GDM1 (cell line): ENCODE measurements around the gene RBMY1J.
"Not testable (repeated sequence)": the region's sequence is repeated elsewhere in the genome, so short reads cannot be mapped to it uniquely, and the experiment has no call there.

Experiments used
- DNase-seq: peaks from one replicate; lab custom pipeline; 2025; lab: John Stamatoyannopoulos, UW

The RBMY1J gene

DNA sequence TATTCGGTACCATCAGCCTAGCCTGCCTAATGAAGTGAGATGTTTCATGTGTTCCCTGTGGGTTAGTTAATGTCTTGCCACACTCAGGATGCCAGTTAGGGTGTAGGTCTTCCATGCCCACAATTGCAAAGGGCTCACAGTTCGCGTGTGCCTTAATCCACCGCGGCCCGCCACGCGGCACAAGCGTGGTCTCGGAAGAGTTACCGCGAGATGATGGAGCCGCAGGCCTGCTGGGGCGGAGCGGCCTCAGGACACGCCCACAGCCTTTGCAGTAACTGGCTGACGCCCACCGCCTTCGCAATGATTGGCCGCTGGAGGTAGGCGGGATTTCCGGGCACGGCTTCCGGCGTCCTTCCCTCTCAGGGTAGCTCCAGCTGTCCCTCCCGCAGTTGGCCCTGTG, at the start of gene RBMY1J:
RBMY1J (plus strand) TSS at position 301 of the 400 bp plus-strand sequence. CDS start 2,038 bp downstream, outside the sequence.
- DNase-seq: not testable (repeated sequence)

DNA sequence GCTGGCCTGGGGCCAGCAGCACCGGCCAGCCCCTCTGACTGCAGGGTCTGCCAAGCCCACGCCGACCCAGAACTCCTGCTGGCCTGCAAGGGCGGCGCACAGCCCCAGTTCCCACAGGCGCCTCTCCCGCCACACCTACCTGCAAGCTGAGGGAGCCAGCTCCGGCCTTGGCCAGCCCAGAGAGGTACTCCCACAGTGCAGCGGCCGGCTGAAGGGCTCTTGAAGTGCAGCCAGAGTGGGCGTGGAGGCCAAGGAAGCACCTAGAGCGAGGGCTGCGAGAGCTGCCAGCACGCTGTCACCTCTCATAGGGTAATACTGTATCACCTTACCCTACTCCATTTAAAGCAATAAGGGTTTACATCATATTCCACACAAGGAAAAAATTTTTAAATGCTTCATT, 35.8 kb upstream of the RBMY1J start:
- no peak for DNase-seq

- no peak for DNase-seq
Observed at GRCh38 chrY:22370623-22371022, 32.6 kb upstream of the RBMY1J start.

DNA sequence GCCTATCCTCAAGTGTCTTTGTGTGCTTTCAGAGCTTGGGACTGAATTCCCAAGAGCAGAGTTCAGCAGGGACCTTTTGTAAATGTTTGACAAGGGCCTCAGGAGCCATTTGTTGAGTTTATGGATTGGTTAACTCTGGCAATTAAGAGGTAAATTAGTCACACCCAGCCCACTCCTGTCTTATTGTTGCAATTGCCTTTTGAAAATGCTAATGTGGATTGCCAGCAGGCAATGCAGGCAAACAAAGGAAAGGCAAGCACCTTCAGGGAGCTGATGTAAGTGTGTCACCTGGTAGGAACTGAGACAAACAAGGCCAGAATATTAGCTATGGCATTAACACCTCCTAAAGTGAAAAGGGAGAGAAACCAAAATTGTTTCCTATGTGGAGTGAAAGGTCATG, 29.7 kb upstream of the RBMY1J start:
- DNase-seq: no peak

GRCh38 chrY:22444718-22445396, 41.6 kb downstream of the RBMY1J start:
- not testable (repeated sequence) for DNase-seq

DNA sequence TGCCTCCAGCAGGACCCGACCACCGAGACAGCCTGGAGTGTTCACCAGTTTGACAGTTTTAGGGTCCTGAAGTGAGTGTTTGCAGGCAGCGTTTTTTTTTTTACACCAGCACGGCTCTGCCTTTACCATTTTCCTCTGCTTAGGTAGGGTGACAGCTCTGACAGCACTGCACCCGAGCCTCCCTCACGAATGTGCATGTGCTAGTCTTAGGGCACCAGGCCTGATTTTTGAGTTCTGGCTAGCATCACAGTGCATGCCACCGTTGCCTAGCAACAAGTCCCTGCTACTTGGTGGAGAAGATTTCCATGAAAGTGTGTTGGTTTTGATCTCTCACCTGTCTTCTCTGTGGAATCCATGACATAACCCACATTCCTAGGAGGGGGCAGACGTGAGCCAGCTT, 52.3 kb downstream of the RBMY1J start:
- DNase-seq: not testable (repeated sequence)

- DNase-seq: not testable (repeated sequence)
Observed at GRCh38 chrY:22461962-22462361, 58.8 kb downstream of the RBMY1J start.
